ENCODE measurements around the gene MTERF1.

The MTERF1 gene

DNA sequence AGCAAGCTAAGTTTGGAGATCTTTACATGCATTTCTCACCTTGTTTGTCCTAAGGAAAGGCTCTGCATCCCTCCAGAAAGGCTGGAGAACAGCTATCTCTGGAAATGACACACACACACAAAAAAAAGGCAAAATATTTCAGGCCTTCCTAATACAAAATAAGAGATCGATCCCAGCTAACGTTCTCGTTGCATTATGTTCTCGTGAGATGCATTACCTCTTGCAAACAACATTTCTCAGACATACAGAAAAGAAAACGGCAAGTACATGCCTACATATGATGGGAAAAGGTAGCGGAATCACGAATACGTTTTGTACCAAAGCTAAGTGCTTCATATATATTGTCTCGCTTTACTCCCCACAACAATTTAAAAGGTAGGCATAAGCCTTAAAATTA is 488 bp downstream of the MTERF1 start:
- no peaks in the 10 kb centered on the region for H3K9me2 ChIP-seq (replicated peaks; ENCODE audit: insufficient read depth, low read length)
- DNase-seq: no peak
- peak overlapping the region; percentile 66 for H3K4me2 ChIP-seq (ENCODE audit: low read depth, low read length)
- H3F3A ChIP-seq (ENCODE audit: insufficient read depth, low read length): no peaks in the 10 kb centered on the region
- peak overlapping the region; percentile 64 for H3K9ac ChIP-seq (ENCODE audit: low read length)
- peak overlapping the region; percentile 77 for H3K4me3 ChIP-seq (ENCODE audit: low read length)
- no peaks in the 10 kb centered on the region for H3K36me3 ChIP-seq (replicated peaks; ENCODE audit: insufficient read depth, low read length)
- TF ChIP-seq EZH2phosphoT487 (IDR thresholded peaks at IDR 0.05; ENCODE audit: low read length) (no peak), CTCF (IDR thresholded peaks at IDR 0.05; ENCODE audit: low read length) (no peak), EZH2 (optimal IDR thresholded peaks at IDR 0.05; ENCODE audit: low read depth, low read length) (no peak)
- no peaks in the 10 kb centered on the region for H4K20me1 ChIP-seq (ENCODE audit: insufficient read depth, low read length)
- H3K27me3 ChIP-seq (replicated peaks; ENCODE audit: insufficient read depth, low read length): no peaks in the 10 kb centered on the region
- H3K27ac ChIP-seq (ENCODE audit: low read length): 0 out of 2 replicates have a peak overlapping the region, but pooled peaks have one; percentile 8
- H3K79me2 ChIP-seq (ENCODE audit: low read length): peaks cover 38% of the 10 kb centered on the region
- no peaks in the 10 kb centered on the region for H3K9me3 ChIP-seq (replicated peaks; ENCODE audit: insufficient read depth, low read length)
- peak overlapping the region; percentile 80 for H2AFZ ChIP-seq (ENCODE audit: low read length)
- peaks cover 8% of the 10 kb centered on the region for H3K4me1 ChIP-seq (ENCODE audit: low read length)

DNA sequence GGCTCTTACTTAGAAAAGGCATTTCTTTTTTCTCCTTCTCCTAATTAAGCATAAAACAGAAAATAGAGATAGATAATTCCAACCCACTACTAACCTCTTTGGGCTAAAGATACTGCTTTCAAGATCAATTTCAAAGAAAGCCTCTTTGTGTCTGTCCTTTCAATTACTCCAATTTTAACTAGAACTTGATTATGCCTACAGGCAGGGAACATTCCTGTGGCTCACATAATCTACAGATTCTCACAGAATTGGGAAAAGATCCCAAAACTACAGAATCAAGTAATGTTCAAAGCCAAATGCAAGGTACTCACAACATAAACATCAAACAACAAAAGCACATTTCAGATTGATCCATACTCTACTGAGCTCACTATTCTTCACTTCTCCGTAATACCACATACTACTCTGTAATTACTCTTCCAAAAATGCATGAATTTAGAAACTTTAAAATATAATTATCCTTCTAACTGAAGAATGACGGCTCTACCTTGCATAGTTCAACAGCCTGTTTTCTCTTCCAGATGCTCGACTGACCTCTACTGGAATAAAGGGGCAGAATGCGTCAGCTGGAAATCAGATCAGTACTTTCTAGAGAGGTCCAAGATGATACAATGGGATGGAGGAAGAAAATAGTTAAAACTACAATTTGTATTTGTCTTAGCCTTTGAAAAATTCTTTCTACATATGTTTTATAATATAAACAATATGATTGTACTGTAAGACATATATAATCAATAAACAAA is 3.9 kb downstream of the MTERF1 start:
- H4K20me1 ChIP-seq (ENCODE audit: insufficient read depth, low read length): no peaks in the 10 kb centered on the region
- TF ChIP-seq CTCF (IDR thresholded peaks at IDR 0.05; ENCODE audit: low read length): no peak
- TF ChIP-seq EZH2 (optimal IDR thresholded peaks at IDR 0.05; ENCODE audit: low read depth, low read length): no peak
- no peak for TF ChIP-seq EZH2phosphoT487 (IDR thresholded peaks at IDR 0.05; ENCODE audit: low read length)
- no peaks in the 10 kb centered on the region for H3K9me2 ChIP-seq (replicated peaks; ENCODE audit: insufficient read depth, low read length)
- H3K9ac ChIP-seq (ENCODE audit: low read length): no peak overlapping the region
- no peak for DNase-seq
- no peak overlapping the region for H3K27ac ChIP-seq (ENCODE audit: low read length)
- H3K4me1 ChIP-seq (ENCODE audit: low read length): peaks cover 8% of the 10 kb centered on the region
- H3K79me2 ChIP-seq (ENCODE audit: low read length): peaks cover 38% of the 10 kb centered on the region
- no peaks in the 10 kb centered on the region for H3K9me3 ChIP-seq (replicated peaks; ENCODE audit: insufficient read depth, low read length)
- no peaks in the 10 kb centered on the region for H3K36me3 ChIP-seq (replicated peaks; ENCODE audit: insufficient read depth, low read length)
- H3F3A ChIP-seq (ENCODE audit: insufficient read depth, low read length): no peaks in the 10 kb centered on the region
- no peak overlapping the region for H2AFZ ChIP-seq (ENCODE audit: low read length)
- H3K4me2 ChIP-seq (ENCODE audit: low read depth, low read length): no peak overlapping the region
- no peak overlapping the region for H3K4me3 ChIP-seq (ENCODE audit: low read length)
- H3K27me3 ChIP-seq (replicated peaks; ENCODE audit: insufficient read depth, low read length): no peaks in the 10 kb centered on the region

DNA sequence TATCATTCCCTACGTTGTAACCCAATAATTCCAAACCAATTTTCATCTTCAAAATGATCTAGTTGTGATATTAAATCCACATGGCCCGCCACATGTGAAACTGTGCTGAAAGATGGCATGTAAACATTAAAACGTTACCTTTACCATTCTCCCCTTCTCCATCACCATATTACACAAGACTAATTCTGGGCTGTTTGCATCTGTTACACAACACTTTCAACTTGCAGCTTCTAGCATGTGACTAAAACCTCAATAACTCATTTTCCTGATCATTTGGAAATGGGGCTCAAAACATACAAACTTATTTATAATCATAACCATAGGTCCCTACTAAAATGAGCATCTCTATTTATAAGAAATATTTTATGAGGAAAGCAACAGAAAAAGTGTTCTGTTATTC is 4.7 kb downstream of the MTERF1 start:
- no peak for DNase-seq
- no peak overlapping the region for H3K4me3 ChIP-seq (ENCODE audit: low read length)
- H3K9me2 ChIP-seq (replicated peaks; ENCODE audit: insufficient read depth, low read length): no peaks in the 10 kb centered on the region
- TF ChIP-seq CTCF (IDR thresholded peaks at IDR 0.05; ENCODE audit: low read length) (no peak), EZH2phosphoT487 (IDR thresholded peaks at IDR 0.05; ENCODE audit: low read length) (no peak)
- H3K9ac ChIP-seq (ENCODE audit: low read length): no peak overlapping the region
- H3K27me3 ChIP-seq (replicated peaks; ENCODE audit: insufficient read depth, low read length): no peaks in the 10 kb centered on the region
- H2AFZ ChIP-seq (ENCODE audit: low read length): no peak overlapping the region
- H3K36me3 ChIP-seq (replicated peaks; ENCODE audit: insufficient read depth, low read length): no peaks in the 10 kb centered on the region
- peaks cover 38% of the 10 kb centered on the region for H3K79me2 ChIP-seq (ENCODE audit: low read length)
- no peaks in the 10 kb centered on the region for H4K20me1 ChIP-seq (ENCODE audit: insufficient read depth, low read length)
- no peak overlapping the region for H3K4me2 ChIP-seq (ENCODE audit: low read depth, low read length)
- H3K4me1 ChIP-seq (ENCODE audit: low read length): peaks cover 8% of the 10 kb centered on the region; the same call in 1 of the 2 replicates
- H3F3A ChIP-seq (ENCODE audit: insufficient read depth, low read length): no peaks in the 10 kb centered on the region
- H3K27ac ChIP-seq (ENCODE audit: low read length): no peak overlapping the region
- no peaks in the 10 kb centered on the region for H3K9me3 ChIP-seq (replicated peaks; ENCODE audit: insufficient read depth, low read length)

Data from MM.1S (cell line).